Endodermal cell (in vitro differentiated cells): ENCODE measurements around the gene DCDC2. TPM values are rescaled to one million over a fixed set of nuclear protein-coding genes. Genes with fewer than 3 reads are reported as not detected.

Experiments used
- DNase-seq: peaks from one replicate; pipeline ENCODE4 v3.0.0-alpha.2; 2017
- H3K27ac ChIP-seq: 2 replicates; pipeline ENCODE4 v1.5.1; 2013; ENCODE audit warnings: mild to moderate bottlenecking, low read depth, low read length, moderate library complexity
- H3K27me3 ChIP-seq: 2 replicates; pipeline ENCODE4 v1.6.1; 2013; ENCODE audit warnings: mild to moderate bottlenecking, low read length, moderate library complexity; ENCODE audit not compliant: insufficient read depth, control insufficient read depth, poor library complexity, severe bottlenecking
- H3K36me3 ChIP-seq: 2 replicates; pipeline ENCODE4 v1.7.0; 2013; ENCODE audit warnings: mild to moderate bottlenecking, low read length, moderate library complexity; ENCODE audit not compliant: control insufficient read depth, insufficient read depth
- H3K4me1 ChIP-seq: one replicate; pipeline ENCODE4 v1.7.0; 2013; ENCODE audit warnings: low read length; ENCODE audit not compliant: control insufficient read depth, insufficient read depth
- H3K4me3 ChIP-seq: 2 replicates; pipeline ENCODE4 v1.5.1; 2013; ENCODE audit warnings: mild to moderate bottlenecking, low read length, moderate library complexity
- H3K9ac ChIP-seq: 2 replicates; pipeline ENCODE4 v1.6.1; 2013; ENCODE audit warnings: mild to moderate bottlenecking, low read length, moderate library complexity; ENCODE audit not compliant: poor library complexity, severe bottlenecking; ENCODE audit errors: extremely low read depth
- H3K9me3 ChIP-seq: 2 replicates; pipeline ENCODE4 v1.6.1; 2013; ENCODE audit warnings: mild to moderate bottlenecking, low read length, moderate library complexity; ENCODE audit not compliant: control insufficient read depth
- H3K27ac Mint-ChIP-seq: 2 replicates; pipeline ENCODE4 v1.8.0; 2020; ENCODE audit warnings: mixed read lengths
- H3K27me3 Mint-ChIP-seq: 2 replicates; pipeline ENCODE4 v1.8.0; 2021; ENCODE audit warnings: mild to moderate bottlenecking, mixed read lengths; ENCODE audit not compliant: insufficient read depth
- H3K36me3 Mint-ChIP-seq: 2 replicates; pipeline ENCODE4 v1.8.0; 2020; ENCODE audit warnings: low read depth, mixed read lengths
- H3K4me1 Mint-ChIP-seq: 2 replicates; pipeline ENCODE4 v1.8.0; 2020; ENCODE audit warnings: mixed read lengths
- H3K4me3 Mint-ChIP-seq: 2 replicates; pipeline ENCODE4 v1.8.0; 2020; ENCODE audit warnings: mild to moderate bottlenecking, moderate library complexity, mixed read lengths
- H3K9me3 Mint-ChIP-seq: 2 replicates; pipeline ENCODE4 v1.8.0; 2020; ENCODE audit warnings: mild to moderate bottlenecking, mixed read lengths
- WGBS, 2 experiments: methylation state at CpG; one replicate each; pipeline versions ENCODE4 v1.1.5 to v1.1.7; 2013; ENCODE audit warnings: missing lambda C conversion rate in 2 of 2, mixed read lengths in 1 of 2; ENCODE audit not compliant: insufficient coverage in 1 of 2, insufficient read length in 1 of 2; 5-methylcytosine and 5-hydroxymethylcytosine counted together
- total RNA-seq, 2 donors: library from RNA; stranded (reverse); fragmentation: NEBNext Ultra II Directional in 1 of 2; extraction: Animal tissue kit (Norgen Biotek cat#: 25700) in 1 of 2; gene quantifications; 2 replicates in 1 of 2; 3 replicates in 1 of 2; pipeline ENCODE4 v1.2.1, GENCODE V29; 2021
- TF ChIP-seq, protein P1 (sequence below): fragments of 200-600 bp; sonication (generic); conservative IDR thresholded peaks from 2 replicates; pipeline ENCODE4 v1.5.0; 2021; ENCODE audit warnings: antibody characterized with exemption, mild to moderate bottlenecking

DCDC2 gene
- total RNA-seq, 2 donors from 2014 or later: 0.49 to 1.4 TPM

DNA sequence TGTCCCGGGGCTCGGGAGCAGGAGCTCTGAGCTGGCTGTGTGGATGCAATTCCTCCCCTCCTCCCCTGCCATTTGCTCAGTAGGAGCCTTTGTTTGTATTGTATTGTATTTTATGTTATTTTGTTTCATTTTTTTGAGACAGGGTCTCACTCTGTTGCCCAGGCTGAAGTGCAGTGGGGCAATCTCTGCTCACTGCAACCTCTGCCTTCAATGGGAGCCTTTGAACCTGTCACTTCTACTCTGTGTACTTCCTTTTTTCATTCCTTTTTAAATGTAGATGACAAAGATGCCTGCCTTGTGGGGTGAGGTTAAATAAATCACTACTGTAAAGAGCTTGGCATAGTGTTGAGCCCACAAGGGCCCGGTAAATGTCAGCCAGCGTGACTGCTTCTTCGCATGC is 70.6 kb downstream of the DCDC2 start:
- H3K9me3 Mint-ChIP-seq: no peaks in the 10 kb centered on the region
- Histone ChIP-seq H3K4me1 (no peaks in the 10 kb centered on the region), H3K4me3 (no peak overlapping the region), H3K9ac (no peak overlapping the region), H3K36me3 (no peaks in the 10 kb centered on the region), H3K9me3 (no peaks in the 10 kb centered on the region), H3K27ac (no peak overlapping the region), H3K27me3 (no peaks in the 10 kb centered on the region)
- peaks cover 7% of the 10 kb centered on the region for H3K4me1 Mint-ChIP-seq
- TF ChIP-seq, protein P1, sequence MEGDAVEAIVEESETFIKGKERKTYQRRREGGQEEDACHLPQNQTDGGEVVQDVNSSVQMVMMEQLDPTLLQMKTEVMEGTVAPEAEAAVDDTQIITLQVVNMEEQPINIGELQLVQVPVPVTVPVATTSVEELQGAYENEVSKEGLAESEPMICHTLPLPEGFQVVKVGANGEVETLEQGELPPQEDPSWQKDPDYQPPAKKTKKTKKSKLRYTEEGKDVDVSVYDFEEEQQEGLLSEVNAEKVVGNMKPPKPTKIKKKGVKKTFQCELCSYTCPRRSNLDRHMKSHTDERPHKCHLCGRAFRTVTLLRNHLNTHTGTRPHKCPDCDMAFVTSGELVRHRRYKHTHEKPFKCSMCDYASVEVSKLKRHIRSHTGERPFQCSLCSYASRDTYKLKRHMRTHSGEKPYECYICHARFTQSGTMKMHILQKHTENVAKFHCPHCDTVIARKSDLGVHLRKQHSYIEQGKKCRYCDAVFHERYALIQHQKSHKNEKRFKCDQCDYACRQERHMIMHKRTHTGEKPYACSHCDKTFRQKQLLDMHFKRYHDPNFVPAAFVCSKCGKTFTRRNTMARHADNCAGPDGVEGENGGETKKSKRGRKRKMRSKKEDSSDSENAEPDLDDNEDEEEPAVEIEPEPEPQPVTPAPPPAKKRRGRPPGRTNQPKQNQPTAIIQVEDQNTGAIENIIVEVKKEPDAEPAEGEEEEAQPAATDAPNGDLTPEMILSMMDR: no peak
- H3K4me3 Mint-ChIP-seq: no peak overlapping the region
- no peak for DNase-seq
- H3K27ac Mint-ChIP-seq: no peak overlapping the region
- 90 to 97% methylated on average over 4 to 5 of the region's 5 CpGs for WGBS, 2 experiments
- no peaks in the 10 kb centered on the region for H3K36me3 Mint-ChIP-seq
- H3K27me3 Mint-ChIP-seq: no peaks in the 10 kb centered on the region

- 89 to 94% methylated on average over 9 to 10 of the region's 10 CpGs for WGBS, 2 experiments
Measured at GRCh38 chr6:24284006-24284405, 73.9 kb downstream of the DCDC2 start.

DNA sequence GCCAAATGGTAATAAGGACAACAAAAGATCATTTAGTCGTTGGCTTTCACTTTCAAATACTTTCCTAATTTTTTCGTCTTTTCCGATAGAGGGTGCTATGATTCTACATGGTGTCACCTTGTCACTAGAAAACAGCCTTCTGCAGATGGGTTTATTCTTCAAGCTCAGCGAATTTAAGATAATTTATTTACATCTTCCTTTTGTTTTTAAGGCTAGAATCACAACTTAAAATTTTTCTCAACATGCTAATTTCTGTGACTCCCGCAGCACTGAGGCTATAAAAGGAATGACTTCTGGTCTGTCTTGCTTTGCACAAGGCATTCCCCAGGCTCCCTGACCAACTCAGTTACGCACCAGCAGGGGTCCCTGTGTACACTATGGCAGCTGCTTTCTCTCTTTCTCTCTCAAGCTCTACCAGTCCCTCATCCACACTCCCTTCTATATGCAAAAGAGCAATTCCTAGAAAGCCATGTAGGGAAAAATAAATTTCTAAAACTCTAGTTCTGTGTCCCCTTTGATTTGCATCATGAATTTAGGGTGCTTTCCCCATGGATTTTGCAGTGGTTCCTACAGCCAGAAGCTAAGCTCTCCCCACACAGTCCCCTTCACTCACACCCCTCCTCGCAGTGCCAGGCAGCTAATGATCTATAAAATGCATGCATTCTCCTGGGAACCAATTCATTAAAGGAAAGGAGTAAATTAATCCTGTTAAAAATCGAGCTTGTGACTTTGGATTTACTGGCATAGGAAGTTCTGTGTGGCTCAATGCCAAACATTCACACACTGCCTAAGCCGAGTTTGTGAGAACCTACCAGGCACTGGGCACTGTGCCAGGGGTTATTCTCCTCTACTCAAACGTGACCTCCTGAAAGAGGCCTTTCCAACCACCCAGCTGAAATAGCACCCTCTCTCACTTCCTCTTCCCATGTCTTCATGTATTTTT is 74.5 kb downstream of the DCDC2 start:
- H3K4me3 ChIP-seq: peak overlapping the region; percentile 64
- peaks cover 3% of the 10 kb centered on the region for H3K27me3 Mint-ChIP-seq
- H3K4me1 ChIP-seq: no peaks in the 10 kb centered on the region
- H3K36me3 Mint-ChIP-seq: no peaks in the 10 kb centered on the region
- H3K36me3 ChIP-seq: no peaks in the 10 kb centered on the region
- H3K4me3 Mint-ChIP-seq: peak overlapping the region; percentile 37
- no peak overlapping the region for H3K9ac ChIP-seq
- H3K4me1 Mint-ChIP-seq: peaks cover 4% of the 10 kb centered on the region
- peaks cover 2% of the 10 kb centered on the region for H3K9me3 Mint-ChIP-seq
- peak; percentile 88 for DNase-seq
- H3K27ac ChIP-seq: no peak overlapping the region
- no peak overlapping the region for H3K27ac Mint-ChIP-seq
- WGBS, 2 experiments: 29 to 36% methylated on average over 7 to 10 of the region's 10 CpGs
- no peaks in the 10 kb centered on the region for H3K9me3 ChIP-seq
- H3K27me3 ChIP-seq: no peaks in the 10 kb centered on the region
- TF ChIP-seq, protein P1: peak; percentile 83

More at GRCh38 chr6:24284006-24284405, 73.9 kb downstream of the DCDC2 start:
- Histone ChIP-seq H3K27me3 (no peaks in the 10 kb centered on the region), H3K27ac (no peak overlapping the region), H3K4me3 (no peak overlapping the region), H3K4me1 (no peaks in the 10 kb centered on the region), H3K9me3 (no peaks in the 10 kb centered on the region), H3K36me3 (no peaks in the 10 kb centered on the region), H3K9ac (no peak overlapping the region)
- no peak overlapping the region for H3K4me3 Mint-ChIP-seq
- TF ChIP-seq, protein P1: no peak
- peaks cover 3% of the 10 kb centered on the region for H3K27me3 Mint-ChIP-seq
- H3K4me1 Mint-ChIP-seq: peaks cover 7% of the 10 kb centered on the region
- peaks cover 2% of the 10 kb centered on the region for H3K9me3 Mint-ChIP-seq
- H3K27ac Mint-ChIP-seq: no peak overlapping the region
- DNase-seq: no peak
- no peaks in the 10 kb centered on the region for H3K36me3 Mint-ChIP-seq
